Stimulated activated naive CD4-positive, alpha-beta T cell treated with Interleukin-2 at 50 U/mL for 16 hours (primary cell): Measurements from ENCODE around the gene AMHR2.
"Not testable (repeated sequence)": the region's sequence is repeated elsewhere in the genome, so short reads cannot be mapped to it uniquely, and the experiment has no call there.

Source experiments
- DNase-seq: peaks from one replicate; lab custom pipeline; 2025; lab: John Stamatoyannopoulos, UW

The AMHR2 gene

GRCh38 chr12:53423597-53423996 is at the start of gene AMHR2:
AMHR2 (plus strand) TSS chr12:53423855; CDS start chr12:53423935, 80 bp downstream.
- no peak for DNase-seq

GRCh38 chr12:53374277-53374676 is 49.4 kb upstream of the AMHR2 start:
- not testable (repeated sequence) for DNase-seq

- DNase-seq: no peak
These were observed 46.9 kb upstream of the AMHR2 start for GRCh38 chr12:53376747-53377146.

- no peak for DNase-seq
These were observed 45.4 kb upstream of the AMHR2 start for GRCh38 chr12:53378222-53378621.

DNA sequence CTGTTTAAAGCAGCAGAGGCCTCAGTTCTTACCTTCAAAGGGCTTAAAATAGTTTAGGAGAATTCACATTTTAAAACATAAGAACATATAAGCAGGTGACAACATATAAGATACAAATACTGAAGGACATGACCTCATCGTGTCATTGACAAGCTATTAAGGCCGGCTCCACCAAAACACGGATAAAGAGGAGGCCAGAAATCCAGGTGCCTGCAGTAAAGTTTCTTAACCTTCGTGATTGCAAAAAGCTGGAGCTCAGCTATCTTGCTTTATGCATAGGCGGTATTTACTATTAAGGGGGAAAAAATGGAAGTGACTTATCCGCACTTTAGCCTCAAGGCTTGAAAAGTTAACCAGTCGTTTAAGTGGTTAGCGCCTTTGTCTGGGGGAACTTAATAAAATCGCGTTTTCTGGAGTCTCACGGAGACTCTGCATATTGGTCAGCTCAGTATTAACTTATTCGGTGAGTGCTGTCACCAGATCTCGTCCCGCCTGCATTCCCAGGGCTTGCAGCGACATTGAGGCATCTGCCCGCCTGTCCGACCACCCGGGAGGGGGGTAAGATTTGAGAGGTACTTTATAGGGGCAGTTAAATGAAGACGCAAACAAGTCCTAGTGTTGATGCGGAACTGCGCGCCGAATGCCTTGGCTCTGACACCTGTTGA is 44.8 kb upstream of the AMHR2 start:
- no peak for DNase-seq

- DNase-seq: peak; percentile 100
These were observed 44.1 kb upstream of the AMHR2 start for GRCh38 chr12:53379389-53380103.

GRCh38 chr12:53380104-53380793 is 43.4 kb upstream of the AMHR2 start, which contains the start of gene SP1:
SP1 (plus strand) TSS chr12:53380176; CDS start chr12:53380292, 116 bp downstream.
- DNase-seq: peak; percentile 91

DNA sequence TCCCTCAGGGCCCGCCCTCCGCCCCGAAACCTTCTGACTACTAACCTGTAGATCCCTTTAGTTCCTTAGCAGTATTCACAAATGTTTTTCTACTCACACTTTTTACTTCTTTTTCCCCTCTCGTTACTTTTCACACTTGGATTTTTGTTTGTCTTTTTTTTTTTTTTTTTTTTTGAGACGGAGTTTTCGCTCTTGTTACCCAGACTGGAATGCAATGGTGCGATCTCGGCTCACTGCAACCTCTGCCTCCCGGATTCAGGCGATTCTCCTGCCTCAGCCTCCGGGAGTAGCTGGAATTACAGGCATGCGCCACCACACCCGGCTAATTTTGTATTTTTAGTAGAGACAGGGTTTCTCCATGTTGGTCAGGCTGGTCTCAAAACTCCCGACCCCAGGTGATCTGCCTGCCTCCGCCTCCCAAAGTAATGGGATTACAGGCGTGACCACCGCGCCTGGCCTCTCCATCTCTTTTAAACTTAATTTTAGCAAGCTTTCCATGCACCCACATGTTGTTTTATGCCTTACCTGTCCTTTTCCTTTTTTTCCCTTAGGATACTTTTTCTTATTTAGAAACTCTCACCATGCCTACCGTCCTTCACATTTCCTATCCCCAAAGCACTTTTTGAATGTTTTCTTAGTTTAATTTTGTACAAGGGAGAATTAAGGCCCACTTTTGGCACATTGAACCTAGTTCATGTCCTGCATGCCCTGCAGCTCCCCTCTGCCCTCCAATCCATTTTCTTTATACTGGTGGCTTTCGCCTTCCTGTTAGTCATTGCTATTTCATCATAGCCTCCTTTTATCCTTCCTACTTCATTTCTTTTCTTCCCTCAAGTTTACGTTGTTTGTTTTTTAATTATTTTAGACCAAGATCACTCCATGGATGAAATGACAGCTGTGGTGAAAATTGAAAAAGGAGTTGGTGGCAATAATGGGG is 42.6 kb upstream of the AMHR2 start:
- DNase-seq: no peak

DNA sequence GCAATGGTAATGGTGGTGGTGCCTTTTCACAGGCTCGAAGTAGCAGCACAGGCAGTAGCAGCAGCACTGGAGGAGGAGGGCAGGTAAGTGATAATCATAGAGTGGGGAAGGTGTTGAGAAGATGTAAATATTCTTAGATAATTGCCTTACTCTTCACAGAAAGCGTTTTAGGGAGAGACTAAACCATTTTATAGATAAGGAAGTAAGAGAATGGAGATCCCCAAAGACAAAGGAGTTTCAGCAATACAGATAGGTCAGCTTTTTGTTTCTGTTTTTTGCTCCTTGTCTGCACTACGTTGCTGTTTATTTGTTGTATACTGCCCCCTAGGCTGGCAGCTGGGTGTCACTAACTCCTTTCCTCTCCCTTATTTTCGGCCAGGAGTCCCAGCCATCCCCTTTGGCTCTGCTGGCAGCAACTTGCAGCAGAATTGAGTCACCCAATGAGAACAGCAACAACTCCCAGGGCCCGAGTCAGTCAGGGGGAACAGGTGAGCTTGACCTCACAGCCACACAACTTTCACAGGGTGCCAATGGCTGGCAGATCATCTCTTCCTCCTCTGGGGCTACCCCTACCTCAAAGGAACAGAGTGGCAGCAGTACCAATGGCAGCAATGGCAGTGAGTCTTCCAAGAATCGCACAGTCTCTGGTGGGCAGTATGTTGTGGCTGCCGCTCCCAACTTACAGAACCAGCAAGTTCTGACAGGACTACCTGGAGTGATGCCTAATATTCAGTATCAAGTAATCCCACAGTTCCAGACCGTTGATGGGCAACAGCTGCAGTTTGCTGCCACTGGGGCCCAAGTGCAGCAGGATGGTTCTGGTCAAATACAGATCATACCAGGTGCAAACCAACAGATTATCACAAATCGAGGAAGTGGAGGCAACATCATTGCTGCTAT is 41.7 kb upstream of the AMHR2 start:
- no peak for DNase-seq

DNA sequence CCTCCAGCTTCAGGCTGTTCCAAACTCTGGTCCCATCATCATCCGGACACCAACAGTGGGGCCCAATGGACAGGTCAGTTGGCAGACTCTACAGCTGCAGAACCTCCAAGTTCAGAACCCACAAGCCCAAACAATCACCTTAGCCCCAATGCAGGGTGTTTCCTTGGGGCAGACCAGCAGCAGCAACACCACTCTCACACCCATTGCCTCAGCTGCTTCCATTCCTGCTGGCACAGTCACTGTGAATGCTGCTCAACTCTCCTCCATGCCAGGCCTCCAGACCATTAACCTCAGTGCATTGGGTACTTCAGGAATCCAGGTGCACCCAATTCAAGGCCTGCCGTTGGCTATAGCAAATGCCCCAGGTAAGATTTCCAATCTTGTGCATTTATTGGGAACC is 40.4 kb upstream of the AMHR2 start:
- DNase-seq: no peak

DNA sequence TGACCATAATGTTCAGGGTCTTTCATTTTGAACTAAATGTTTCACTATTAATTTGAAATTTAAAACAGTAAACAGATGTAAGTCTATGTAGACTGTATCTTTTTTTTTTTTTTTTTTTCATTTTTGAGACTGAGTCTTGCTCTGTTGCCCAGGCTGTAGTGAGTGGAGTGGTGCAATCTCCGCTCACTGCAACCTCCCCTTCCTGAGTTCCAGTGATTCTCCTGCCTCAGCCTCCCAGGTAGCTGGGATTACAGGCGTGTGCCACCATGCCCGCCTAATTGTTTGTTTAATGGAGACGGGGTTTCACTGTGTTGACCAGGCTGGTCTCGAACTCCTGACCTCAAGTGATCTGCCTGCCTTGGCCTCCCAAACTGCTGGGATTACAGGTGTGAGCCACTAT is 37.3 kb upstream of the AMHR2 start:
- DNase-seq: not testable (repeated sequence)

- DNase-seq: no peak
These were observed 34.7 kb upstream of the AMHR2 start for GRCh38 chr12:53388932-53389331.

- no peak for DNase-seq
These were observed 34.0 kb upstream of the AMHR2 start for GRCh38 chr12:53389702-53390101.

- DNase-seq: no peak
These were observed 31.9 kb upstream of the AMHR2 start for GRCh38 chr12:53391724-53392123.

GRCh38 chr12:53399896-53400295 is 23.8 kb upstream of the AMHR2 start:
- DNase-seq: no peak

DNA sequence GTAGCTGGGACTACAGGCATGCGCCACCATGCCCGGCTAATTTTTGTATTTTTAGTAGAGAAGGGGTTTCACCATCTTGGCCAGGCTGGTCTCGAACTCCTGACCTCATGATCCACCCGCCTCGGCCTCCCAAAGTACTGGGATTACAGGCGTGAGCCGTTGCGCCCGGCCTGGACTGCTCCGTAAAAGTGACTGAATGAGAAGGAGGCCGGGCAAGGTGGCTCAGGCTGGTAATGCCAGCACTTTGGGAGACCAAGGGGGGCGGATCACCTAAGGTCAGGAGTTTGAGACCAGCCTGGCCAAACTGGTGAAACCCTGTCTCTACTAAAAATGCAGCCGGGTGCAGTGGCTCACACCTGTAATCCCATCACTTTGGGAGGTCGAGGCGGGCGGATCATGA is 21.3 kb upstream of the AMHR2 start:
- not testable (repeated sequence) for DNase-seq

DNA sequence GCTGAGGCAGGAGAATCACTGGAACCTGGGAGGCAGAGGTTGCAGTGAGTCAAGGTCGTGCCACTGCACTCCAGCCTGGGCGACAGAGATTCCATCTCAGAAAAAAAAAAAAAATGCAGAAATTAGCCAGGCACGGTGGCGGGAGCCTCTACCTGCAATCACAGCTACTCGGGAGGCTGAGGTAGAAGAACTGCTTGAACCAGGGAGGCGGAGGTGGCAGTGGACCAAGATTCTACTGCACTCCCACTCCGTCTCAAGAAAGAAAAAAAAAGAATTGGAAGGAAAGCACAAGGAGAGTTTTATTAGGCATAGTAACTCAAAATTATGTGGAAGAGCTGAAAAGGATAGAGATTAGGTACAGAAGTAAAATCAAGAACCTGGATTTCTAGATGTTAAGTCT is 20.8 kb upstream of the AMHR2 start:
- no peak for DNase-seq

GRCh38 chr12:53410951-53411350 is 12.7 kb upstream of the AMHR2 start:
- DNase-seq: no peak

DNA sequence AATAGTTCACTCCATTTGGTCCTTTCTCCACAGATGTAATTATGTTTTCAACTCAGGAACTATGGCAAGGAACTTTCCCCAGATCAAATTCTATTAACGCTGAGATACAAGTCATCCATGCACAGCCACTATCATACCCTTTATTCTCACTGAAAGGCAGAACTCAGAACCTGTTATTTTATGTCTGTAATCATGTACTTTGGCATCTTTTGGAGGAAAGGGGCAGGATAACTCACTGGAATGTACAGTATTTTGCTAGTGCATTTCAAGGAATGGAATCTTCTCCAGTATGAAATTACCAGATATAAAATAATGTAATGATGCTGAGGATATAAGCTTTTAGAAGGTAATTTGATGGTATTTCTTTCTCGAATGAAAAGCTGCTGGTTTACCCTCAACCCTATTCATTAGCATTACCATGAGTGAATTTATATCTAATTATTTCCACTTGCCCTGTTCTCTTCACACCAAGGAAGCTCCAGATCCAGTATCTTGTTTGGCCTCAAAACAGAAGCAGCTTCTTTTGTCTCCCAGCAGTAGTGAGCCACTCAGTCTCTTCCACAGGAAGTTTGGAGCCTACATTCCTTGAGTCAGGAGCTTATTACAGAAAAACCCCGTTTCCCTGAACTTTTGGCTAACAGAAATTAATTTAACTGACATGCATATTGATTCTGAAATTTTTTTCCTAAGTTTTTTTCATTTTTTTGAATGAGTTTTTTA is 10.0 kb upstream of the AMHR2 start:
- DNase-seq: no peak

DNA sequence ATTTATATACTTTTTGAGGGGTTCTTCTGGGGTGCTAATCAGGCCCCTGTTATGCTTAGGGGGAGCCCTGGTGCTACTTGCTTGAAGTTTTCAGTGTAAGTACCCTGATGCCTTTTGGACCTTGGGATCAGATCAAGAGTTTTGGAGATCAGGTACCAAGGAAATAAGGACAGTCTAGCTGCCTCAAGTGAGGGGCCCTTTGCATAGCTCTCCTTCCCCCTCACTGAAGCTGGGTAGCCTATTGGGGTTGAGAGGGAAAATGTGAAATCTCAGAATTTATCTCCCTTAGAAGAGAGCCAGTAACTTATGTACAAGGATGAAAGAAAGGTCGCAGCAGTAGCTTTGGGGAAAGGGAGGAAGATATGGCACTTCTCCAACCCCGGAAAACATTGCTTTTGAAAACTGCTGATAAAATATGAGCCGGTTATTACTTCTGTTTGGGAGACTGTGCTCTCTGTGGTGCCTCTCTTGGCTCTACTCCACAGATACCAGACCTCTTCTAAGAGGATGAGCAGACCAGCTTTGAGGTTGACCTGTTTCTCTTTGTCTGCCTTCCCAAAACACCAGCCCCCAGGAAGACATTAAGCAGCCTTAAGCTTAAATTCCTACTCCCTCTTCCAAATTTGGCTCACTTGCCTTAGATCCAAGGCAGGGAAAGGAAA is 8.8 kb upstream of the AMHR2 start:
- no peak for DNase-seq
